NT2/D1 (cell line): ENCODE data around the gene CCT8L2.
"Not testable (repeated sequence)": the region's sequence is repeated elsewhere in the genome, so short reads cannot be mapped to it uniquely, and the experiment has no call there.

Experiments
- YY1 ChIP-seq: IDR thresholded peaks from 2 replicates; pipeline ENCODE4 v1.6.1; 2011; ENCODE audit not compliant: insufficient read length, insufficient read depth
- ZNF274 ChIP-seq: IDR thresholded peaks from 2 replicates; pipeline ENCODE4 v1.6.1; 2011; ENCODE audit warnings: mild to moderate bottlenecking, low read depth, low read length

DNA sequence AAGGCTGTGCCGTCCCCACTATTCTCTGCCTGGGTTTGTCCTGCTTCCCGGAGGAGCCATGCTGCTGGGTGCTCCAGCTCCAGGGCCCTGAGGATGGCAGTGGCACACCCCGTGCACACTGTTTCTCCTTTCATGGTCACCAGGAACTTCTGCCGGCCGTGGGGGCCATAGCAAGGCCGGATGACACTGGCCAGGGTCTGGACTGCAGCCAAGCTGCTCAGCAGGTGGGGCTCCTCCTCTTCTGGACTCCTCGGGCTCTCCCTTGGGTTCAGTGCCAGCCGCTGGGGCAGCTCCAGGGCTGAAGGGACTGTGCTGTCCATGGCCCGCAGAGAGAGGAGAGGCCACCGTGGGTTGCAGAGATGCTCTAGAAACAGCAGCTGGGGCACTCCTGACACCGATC is 379 bp downstream of the CCT8L2 start:
- not testable (repeated sequence) for TF ChIP-seq ZNF274, YY1
